GM19467 (cell line): Measurements from ENCODE around the gene LRWD1.
"Not testable (repeated sequence)": the region's sequence is repeated elsewhere in the genome, so short reads cannot be mapped to it uniquely, and the experiment has no call there.

Source experiments
- ATAC-seq: cut with Tn5 transposase; IDR thresholded peaks from one replicate; pipeline ENCODE4 v1.9.1; 2021; ENCODE audit warnings: mild to moderate bottlenecking, moderate library complexity; ENCODE audit not compliant: unreplicated experiment

LRWD1 gene

DNA sequence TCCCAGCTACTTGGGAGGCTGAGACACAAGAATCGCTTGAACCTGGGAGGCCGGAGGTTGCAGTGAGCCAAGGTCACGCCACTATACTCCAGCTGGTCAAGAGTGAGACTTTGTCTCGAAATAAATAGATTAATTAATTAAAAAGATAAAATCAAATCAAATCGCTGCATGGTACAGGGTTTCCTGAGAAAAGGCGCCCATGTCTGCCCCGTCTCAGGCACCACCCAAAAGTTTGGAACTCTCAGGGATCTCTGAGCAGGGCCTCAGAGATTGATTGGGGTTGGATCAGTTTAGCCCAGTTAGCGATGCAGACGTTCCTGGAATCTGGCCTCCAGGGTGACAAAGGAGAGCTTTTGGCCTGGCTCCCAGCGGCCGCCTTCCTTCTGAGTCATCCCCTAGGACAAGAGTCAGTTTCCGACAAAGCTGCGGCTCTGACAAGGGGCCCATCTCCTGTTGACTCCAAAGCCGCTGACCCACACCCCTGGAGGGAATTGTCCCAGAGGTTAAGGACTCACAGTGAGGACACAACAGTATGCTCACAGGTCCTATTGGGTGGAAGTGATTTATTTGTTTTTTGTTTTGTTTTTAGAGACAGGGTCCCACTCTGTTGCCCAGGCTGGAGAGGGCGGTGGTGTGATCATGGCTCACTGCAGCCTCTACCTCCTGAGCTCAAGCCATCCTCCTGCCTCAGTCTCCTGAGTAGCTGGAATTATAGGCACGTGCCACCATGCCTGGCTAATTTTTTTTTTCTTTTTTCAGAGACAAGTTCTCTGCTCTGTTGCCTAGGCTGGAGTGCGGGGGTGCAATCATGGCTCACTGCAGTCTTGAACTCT lies 24.6 kb upstream of the LRWD1 start:
- no peak for ATAC-seq

DNA sequence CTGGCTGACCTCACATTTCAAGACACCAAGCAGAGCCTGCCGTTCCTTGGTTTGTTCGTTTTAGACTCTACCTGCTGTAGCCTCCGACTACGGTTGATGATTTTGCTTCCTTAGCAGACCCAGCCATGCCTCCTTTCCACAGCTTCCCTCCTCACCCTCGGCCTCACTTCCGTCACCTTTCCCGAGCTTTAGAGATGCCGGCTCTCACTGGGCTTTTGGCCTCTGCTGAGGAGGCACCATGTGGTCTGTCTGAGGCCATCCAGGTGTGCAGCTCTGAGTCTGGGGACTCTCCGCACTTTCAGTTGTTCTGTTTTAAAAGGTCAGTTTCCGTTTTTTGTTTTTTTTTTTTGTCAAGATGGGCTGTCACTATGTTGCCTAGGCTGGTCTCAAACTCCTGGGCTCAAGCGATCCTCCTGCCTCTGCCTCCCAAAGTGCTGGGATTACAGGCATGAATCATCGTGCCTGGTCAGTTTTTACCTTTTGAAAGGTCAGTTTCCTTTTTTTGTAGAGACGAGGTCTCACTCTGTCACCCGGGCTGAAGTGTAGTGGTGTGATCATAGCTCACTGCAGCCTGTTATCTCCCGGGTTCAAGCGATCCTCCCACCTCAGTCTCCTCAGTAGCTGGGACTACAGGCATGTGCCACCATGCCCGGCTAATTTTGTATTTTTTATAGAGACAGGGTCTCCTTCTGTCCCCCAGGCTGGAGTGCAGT lies 19.7 kb upstream of the LRWD1 start:
- ATAC-seq, result no peak

GRCh38 chr7:102445674-102446071 lies 19.1 kb upstream of the LRWD1 start:
- ATAC-seq, result no peak

- ATAC-seq, result no peak
Measured at GRCh38 chr7:102446387-102447156, 18.2 kb upstream of the LRWD1 start.

DNA sequence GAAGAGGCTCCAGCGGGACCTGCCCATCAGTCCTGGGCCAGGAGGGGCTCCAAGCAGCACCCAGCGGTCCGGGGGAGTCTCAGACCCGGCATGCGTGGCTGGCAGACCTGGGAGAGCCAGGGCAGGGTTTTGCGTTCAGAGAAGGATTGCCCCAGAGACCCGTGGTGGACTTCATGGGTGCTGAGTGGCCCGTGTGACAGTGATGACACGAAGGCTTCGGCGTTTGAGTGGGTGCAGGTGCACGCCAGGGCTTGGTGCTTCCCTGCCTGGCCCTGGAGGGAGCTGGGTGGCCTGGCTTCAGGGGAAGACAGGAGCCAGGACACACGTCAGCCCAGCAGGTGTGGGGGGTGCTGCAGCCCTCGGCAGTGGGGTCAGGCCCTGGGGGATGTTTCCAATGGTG lies 17.5 kb upstream of the LRWD1 start:
- no peak for ATAC-seq

GRCh38 chr7:102449136-102449535 lies 15.6 kb upstream of the LRWD1 start:
- ATAC-seq, result no peak

- no peak for ATAC-seq
Measured at GRCh38 chr7:102450242-102450641, 14.5 kb upstream of the LRWD1 start.

DNA sequence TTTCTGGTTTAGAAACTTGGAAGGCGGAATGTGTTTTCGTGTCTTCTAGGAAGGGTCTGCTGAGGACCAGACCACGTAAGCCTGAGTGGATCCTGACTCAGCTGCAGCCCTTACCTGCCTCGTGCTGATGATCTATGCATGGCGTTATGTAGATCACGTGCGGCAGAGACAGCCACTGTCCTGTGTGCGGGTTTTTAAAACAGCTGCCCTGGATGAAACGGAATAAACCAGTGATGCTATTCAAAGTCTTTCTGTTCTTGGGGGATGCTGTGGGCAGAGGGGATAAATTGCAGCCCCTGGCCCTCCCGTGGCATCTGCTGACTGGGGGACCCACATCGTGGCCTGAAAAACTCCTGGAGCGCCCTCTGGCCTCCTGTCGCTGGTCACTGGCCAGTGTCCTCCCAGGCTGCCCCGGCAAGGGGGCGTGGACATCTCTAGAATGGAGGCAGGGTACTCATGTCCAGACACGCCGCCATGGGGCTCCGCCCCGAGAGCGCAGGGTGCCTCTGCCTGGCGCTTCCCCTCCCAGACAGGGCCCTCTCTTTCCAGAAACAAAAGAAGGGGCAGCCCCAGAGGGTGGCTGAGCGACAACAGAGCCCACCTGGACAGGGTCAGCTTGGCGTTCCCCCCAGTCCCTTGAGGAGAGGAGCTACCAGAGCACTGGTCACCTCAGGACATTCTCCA lies 13.3 kb upstream of the LRWD1 start:
- ATAC-seq, result no peak

GRCh38 chr7:102452451-102452850 lies 12.3 kb upstream of the LRWD1 start:
- ATAC-seq, result no peak

DNA sequence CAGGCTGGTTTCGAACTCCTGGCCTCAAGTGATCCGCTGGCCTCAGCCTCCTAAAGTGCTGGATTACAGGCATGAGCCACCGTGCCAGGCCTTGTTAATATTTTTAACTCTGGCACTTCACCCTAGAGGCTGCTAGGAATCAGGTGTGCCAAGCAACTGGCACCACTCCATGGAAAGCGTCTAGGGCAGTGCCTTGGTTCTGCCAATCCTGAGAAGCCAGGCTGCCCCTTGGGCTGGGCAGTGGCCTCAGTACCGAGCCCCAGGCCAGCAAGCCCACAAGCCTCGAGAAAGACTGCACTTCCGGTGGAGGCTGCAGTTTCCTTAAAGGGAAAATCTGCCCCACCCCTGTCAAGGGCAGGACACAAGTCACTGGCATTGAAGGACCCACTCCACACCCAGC lies 11.5 kb upstream of the LRWD1 start:
- no peak for ATAC-seq

DNA sequence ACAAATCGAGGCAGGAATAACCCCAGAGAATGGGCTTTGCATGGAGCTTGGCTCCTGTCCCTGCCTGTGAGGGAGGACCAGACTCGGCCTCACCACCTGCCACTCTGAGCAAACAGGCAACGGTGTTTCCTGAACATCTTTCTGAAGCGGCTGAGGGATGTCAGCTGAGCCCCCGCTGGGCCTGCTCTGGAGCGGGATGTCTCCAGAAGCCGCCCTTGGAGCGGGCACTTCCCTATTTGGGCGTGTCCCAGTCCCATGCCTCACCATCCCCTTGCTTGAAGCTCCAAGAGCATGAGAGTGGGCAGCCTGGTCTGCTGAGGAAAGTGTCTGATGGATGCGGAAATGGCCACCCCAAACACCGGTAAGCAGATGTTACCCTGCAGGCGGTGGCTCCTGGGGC lies 10.3 kb upstream of the LRWD1 start:
- no peak for ATAC-seq

- not testable (repeated sequence) for ATAC-seq
Measured at GRCh38 chr7:102454932-102455331, 9.9 kb upstream of the LRWD1 start.

- no peak for ATAC-seq
Measured at GRCh38 chr7:102455596-102455995, 9.2 kb upstream of the LRWD1 start.

GRCh38 chr7:102456327-102456726 lies 8.5 kb upstream of the LRWD1 start:
- no peak for ATAC-seq

GRCh38 chr7:102457352-102457924 lies 7.3 kb upstream of the LRWD1 start:
- ATAC-seq, result no peak

DNA sequence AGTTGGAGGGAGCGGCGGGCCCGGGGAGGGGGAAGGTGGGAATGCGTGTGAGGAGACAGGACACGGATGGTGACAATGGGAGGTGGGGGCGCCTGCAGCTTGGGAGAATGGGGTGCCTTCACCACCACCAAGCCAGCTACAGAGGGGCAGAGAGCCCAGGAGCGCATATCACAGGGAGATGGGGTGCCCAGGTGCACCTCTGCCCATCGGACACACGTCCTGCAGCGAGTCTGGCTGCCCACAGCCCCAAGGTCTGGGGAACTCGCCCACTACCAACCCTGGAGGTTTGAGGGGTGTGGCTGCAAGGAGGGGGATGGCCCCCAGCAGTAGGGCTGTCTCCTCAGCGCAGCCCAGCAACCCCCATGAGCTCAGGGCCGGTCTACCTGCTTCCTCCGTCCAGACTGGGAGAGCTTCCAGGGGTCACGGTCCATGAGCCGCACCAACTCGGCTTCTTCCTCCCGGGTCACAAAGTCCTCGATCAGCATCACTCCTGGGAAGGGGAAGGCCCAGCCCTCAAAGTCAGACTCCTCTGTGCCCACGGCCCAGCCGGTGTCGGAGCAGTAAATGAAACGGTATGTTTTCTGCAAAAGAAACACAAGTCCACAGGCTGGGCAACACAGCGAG lies 5.5 kb upstream of the LRWD1 start:
- no peak for ATAC-seq

DNA sequence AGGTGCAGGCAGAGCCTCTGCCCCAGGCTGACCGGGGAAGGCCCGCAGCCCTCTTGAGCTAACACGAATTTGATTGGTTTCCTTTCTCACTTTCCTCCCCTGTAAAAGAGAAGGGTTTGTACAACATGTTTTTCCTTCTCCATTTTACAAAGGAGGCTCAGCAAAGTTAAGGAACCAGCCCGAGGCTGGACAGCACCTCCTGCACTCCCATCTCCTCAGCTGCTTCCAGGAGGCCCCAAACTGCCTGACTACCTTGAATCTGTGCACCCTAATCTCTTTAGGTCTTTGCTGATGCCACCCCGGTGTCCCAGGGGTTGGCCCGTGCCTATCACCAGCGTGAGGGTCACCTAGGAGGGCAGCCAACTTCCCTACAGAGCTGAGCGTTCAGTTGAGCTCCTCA lies 4.3 kb upstream of the LRWD1 start:
- no peak for ATAC-seq

- ATAC-seq, result no peak
Measured at GRCh38 chr7:102463841-102464576, 775 bp upstream of the LRWD1 start.

DNA sequence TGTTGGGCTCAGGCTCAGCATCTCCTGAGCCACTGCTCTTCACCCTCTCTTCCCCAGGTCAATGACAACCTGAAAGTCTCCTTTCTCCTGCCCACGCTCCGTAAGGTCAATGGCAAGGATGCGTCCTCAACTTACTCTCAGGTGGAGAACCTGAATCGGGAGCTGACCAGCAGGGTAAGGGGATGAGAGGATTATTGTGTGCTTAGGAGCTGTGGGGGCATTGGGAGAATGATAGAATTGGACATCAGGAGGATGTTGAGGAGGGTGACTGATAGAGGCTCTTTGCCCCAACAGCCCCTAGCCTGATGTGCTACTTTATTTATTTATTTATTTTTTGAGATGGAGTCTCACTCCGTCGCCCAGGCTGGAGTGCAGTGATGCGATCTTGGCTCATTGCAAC lies 1.3 kb downstream of the LRWD1 start:
- ATAC-seq, result no peak
